Measurements from ENCODE around the gene ENOPH1. TPM values are rescaled to one million over a fixed set of nuclear protein-coding genes. Genes with fewer than 3 reads are reported as not detected.

The ENOPH1 gene
- total and polyA plus RNA-seq, 9 of the 15 experiments (the other 6 are each of a cell fraction or from before 2014, with no cell fraction given) = 29.8 to 71.4 (median 48.9) TPM

- Histone ChIP-seq H4K20me1 (replicated peaks; ENCODE audit: control insufficient read depth, insufficient read depth, low read length) (peaks cover 38% of the 10 kb centered on the region), H2AFZ (ENCODE audit: low read depth, low read length) (no peak overlapping the region), H3K9me1 (ENCODE audit: control insufficient read depth, insufficient read depth, low read length) (no peaks in the 10 kb centered on the region), H3K36me3 (ENCODE audit: control insufficient read depth, insufficient read depth, low read length) (peaks cover 54% of the 10 kb centered on the region), H3K27ac (ENCODE audit: extremely low read depth, low read depth, low read length) (no peak overlapping the region), H3K9ac (ENCODE audit: insufficient read depth in 1 of 2, low read depth in 2 of 2, low read length in 2 of 2) (no peak overlapping the region), H3K4me2 (ENCODE audit: insufficient read depth, low read length) (no peak overlapping the region), H3K27me3 (ENCODE audit: control insufficient read depth in 2 of 2, insufficient read depth in 2 of 2, low read length in 2 of 2) (no peaks in the 10 kb centered on the region), H3K4me1 (replicated peaks in 1 of 2; ENCODE audit: control insufficient read depth in 2 of 2, insufficient read depth in 2 of 2, low read length in 2 of 2) (peaks cover 9 to 10% of the 10 kb centered on the region in 2 experiments; a peak in 3 of 5 replicates), H3K4me3 (no peak overlapping the region), H3K79me2 (ENCODE audit: control insufficient read depth, insufficient read depth, low read length) (peaks cover 50% of the 10 kb centered on the region), H3K9me3 (replicated peaks; ENCODE audit: control insufficient read depth, insufficient read depth, low read depth, low read length) (no peaks in the 10 kb centered on the region)
- ATAC-seq = no peak
- ChIA-PET CTCF (ENCODE audit: low intra/inter-chr PET ratio) (no interaction called here), POLR2A (interaction anchor here (1.1 to 2.3 kb wide), 4 partner anchors 15 to 53 kb away, joined by 3 to 10 read pairs (median 6); partner anchors contain the start of gene HNRNPD)
- in situ Hi-C loops (cut with MboI) = loop anchor here (5.0 kb wide), 1 partner anchor 48 kb away; no protein-coding TSS in a partner anchor
- no peak for TF ChIP-seq GTF2E2 (tag; IDR thresholded peaks at IDR 0.05)
- TF ChIP-seq RBFOX2 (IDR thresholded peaks at IDR 0.05; ENCODE audit: low read depth, low read length) = peak; percentile 53; the same call in 1 of the 2 replicates
- TF ChIP-seq NFIX (CRISPR knock-in tag; IDR thresholded peaks at IDR 0.05; ENCODE audit: low read depth) = no peak
- no peak for FAIRE-seq
- intact Hi-C loops (cut with micrococcal nuclease) = no loop called here
- BruUV-seq (replicated peaks) = no TSS peak
- DNase-seq (ENCODE audit: extremely low read depth in 1 of 4, low spot score in 3 of 4) = no peak
- 93% methylated on average over 10 of the region's 10 CpGs for WGBS (ENCODE audit: insufficient coverage, low coverage, missing lambda C conversion rate)
Observed at GRCh38 chr4:82425478-82425877, 4.9 kb upstream of the ENOPH1 start.

GRCh38 chr4:82428526-82428968 lies 1.8 kb upstream of the ENOPH1 start:
- POLR2A ChIA-PET = interaction anchor here (0.7 to 3.1 kb wide), 17 partner anchors 8 to 74 kb away, joined by 3 to 29 read pairs (median 7); partner anchors contain the start of gene HNRNPD
- 0% methylated on average over 10 of the region's 14 CpGs for WGBS (ENCODE audit: insufficient coverage, low coverage, missing lambda C conversion rate)
- FAIRE-seq (no peak), DNase-seq (ENCODE audit: extremely low read depth in 1 of 4, low spot score in 3 of 4) (no peak), ATAC-seq (no peak)
- BruUV-seq (replicated peaks) = no TSS peak
- Histone ChIP-seq H3K4me2 (ENCODE audit: insufficient read depth, low read length) (peak overlapping the region; percentile 90), H3K4me3 (peak overlapping the region; percentile 80), H3K27ac (ENCODE audit: extremely low read depth, low read depth, low read length) (peak overlapping the region; percentile 99), H4K20me1 (replicated peaks; ENCODE audit: control insufficient read depth, insufficient read depth, low read length) (peaks cover 30% of the 10 kb centered on the region), H3K9me3 (replicated peaks; ENCODE audit: control insufficient read depth, insufficient read depth, low read depth, low read length) (no peaks in the 10 kb centered on the region), H3K36me3 (ENCODE audit: control insufficient read depth, insufficient read depth, low read length) (peaks cover 59% of the 10 kb centered on the region), H3K79me2 (ENCODE audit: control insufficient read depth, insufficient read depth, low read length) (peaks cover 81% of the 10 kb centered on the region), H3K9me1 (ENCODE audit: control insufficient read depth, insufficient read depth, low read length) (no peaks in the 10 kb centered on the region), H3K9ac (ENCODE audit: insufficient read depth in 1 of 2, low read depth in 2 of 2, low read length in 2 of 2) (peak overlapping the region; percentile 100), H3K27me3 (ENCODE audit: control insufficient read depth in 2 of 2, insufficient read depth in 2 of 2, low read length in 2 of 2) (no peaks in the 10 kb centered on the region), H2AFZ (ENCODE audit: low read depth, low read length) (no peak overlapping the region), H3K4me1 (replicated peaks in 1 of 2; ENCODE audit: control insufficient read depth in 2 of 2, insufficient read depth in 2 of 2, low read length in 2 of 2) (peaks cover 19 to 26% of the 10 kb centered on the region in 2 experiments; a peak in 4 of 5 replicates)
- CTCF ChIA-PET (ENCODE audit: low intra/inter-chr PET ratio) = interaction anchor here (0.6 to 1.4 kb wide), 2 partner anchors 54 to 853 kb away, joined by 3 to 7 read pairs; partner anchors contain the start of gene HNRNPD
- intact Hi-C loops (cut with micrococcal nuclease) = no loop called here
- in situ Hi-C loops (cut with MboI) = loop anchor here (5.0 kb wide), 1 partner anchor 51 kb away; no protein-coding TSS in a partner anchor
- TF ChIP-seq HDAC3 (IDR thresholded peaks at IDR 0.05; ENCODE audit: borderline replicate concordance, partially characterized antibody) = peak; percentile 11
- TF ChIP-seq, protein P1, sequence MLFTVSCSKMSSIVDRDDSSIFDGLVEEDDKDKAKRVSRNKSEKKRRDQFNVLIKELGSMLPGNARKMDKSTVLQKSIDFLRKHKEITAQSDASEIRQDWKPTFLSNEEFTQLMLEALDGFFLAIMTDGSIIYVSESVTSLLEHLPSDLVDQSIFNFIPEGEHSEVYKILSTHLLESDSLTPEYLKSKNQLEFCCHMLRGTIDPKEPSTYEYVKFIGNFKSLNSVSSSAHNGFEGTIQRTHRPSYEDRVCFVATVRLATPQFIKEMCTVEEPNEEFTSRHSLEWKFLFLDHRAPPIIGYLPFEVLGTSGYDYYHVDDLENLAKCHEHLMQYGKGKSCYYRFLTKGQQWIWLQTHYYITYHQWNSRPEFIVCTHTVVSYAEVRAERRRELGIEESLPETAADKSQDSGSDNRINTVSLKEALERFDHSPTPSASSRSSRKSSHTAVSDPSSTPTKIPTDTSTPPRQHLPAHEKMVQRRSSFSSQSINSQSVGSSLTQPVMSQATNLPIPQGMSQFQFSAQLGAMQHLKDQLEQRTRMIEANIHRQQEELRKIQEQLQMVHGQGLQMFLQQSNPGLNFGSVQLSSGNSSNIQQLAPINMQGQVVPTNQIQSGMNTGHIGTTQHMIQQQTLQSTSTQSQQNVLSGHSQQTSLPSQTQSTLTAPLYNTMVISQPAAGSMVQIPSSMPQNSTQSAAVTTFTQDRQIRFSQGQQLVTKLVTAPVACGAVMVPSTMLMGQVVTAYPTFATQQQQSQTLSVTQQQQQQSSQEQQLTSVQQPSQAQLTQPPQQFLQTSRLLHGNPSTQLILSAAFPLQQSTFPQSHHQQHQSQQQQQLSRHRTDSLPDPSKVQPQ (CRISPR knock-in tag; IDR thresholded peaks at IDR 0.05; ENCODE audit: borderline replicate concordance) = no peak
- TF ChIP-seq NKRF (IDR thresholded peaks at IDR 0.05; ENCODE audit: borderline replicate concordance) = 0 out of 2 replicates have a peak, but pooled peaks have one; percentile 55
- no peak for TF ChIP-seq RB1 (IDR thresholded peaks at IDR 0.05; ENCODE audit: low read depth)
- peak; percentile 74 for TF ChIP-seq PKNOX1 (IDR thresholded peaks at IDR 0.05)
- no peak for TF ChIP-seq ZNF12 (CRISPR knock-in tag; IDR thresholded peaks at IDR 0.05)
